ENCODE results near the gene CAMK2A. TPM values are rescaled to one million over a fixed set of nuclear protein-coding genes. Genes with fewer than 3 reads are reported as not detected.

Gene CAMK2A
- total and polyA plus RNA-seq, 2 experiments from 2014 or later = 0.18 TPM; not detected in 1

DNA sequence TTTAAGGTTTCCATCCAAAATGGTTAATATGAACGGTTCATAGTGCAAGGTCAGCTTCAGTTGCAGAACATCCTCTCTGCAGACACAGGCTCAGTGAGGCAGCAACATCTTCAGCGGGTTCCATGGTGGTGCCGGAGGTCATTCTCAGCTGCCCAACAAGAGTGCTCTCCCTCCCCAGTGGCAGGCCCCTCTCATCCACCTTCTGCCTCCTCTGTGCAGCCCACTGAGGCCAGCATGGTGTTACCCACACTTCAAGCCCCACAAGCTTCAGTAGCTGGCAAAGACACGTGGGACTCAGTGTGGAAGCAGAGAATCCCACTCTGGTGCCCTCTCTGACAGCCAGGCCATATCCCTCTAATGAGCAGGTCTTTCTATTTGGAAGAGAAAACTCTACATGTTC lies 17.2 kb upstream of the CAMK2A start:
- Histone ChIP-seq H3K9me2 (ENCODE audit: insufficient read depth) (no peaks in the 10 kb centered on the region), H3K27me3 (ENCODE audit: insufficient read depth) (peaks cover 2% of the 10 kb centered on the region), H4K20me1 (replicated peaks; ENCODE audit: insufficient read depth) (no peaks in the 10 kb centered on the region), H3K79me2 (replicated peaks; ENCODE audit: insufficient read depth) (no peaks in the 10 kb centered on the region), H3K27ac (ENCODE audit: low read depth) (no peak overlapping the region), H3K4me3 (no peak overlapping the region), H3K4me1 (ENCODE audit: insufficient read depth) (peaks cover 36% of the 10 kb centered on the region), H3F3A (replicated peaks; ENCODE audit: low read depth) (peaks cover 7% of the 10 kb centered on the region; the same call in 1 of the 2 replicates), H3K4me2 (no peak overlapping the region), H3K36me3 (ENCODE audit: insufficient read depth) (no peaks in the 10 kb centered on the region), H2AFZ (no peak overlapping the region)
- DNase-seq (ENCODE audit: low spot score) = no peak
- no peaks in the 10 kb centered on the region for H3K9me3 Mint-ChIP-seq
- H3K4me1 Mint-ChIP-seq = peaks cover 38% of the 10 kb centered on the region
- no peak overlapping the region for H3K4me3 Mint-ChIP-seq
- TF ChIP-seq STAT1 (IDR thresholded peaks at IDR 0.05; ENCODE audit: unreplicated experiment) (no peak), ZNF114 (CRISPR knock-in tag; IDR thresholded peaks at IDR 0.05) (no peak), EZH2phosphoT487 (IDR thresholded peaks at IDR 0.05; ENCODE audit: unreplicated experiment) (no peak), ZNF331 (CRISPR knock-in tag; IDR thresholded peaks at IDR 0.05; ENCODE audit: low read depth) (no peak), EZH2 (IDR thresholded peaks at IDR 0.05; ENCODE audit: low read depth, unreplicated experiment) (no peak), POLR2AphosphoS5 (IDR thresholded peaks at IDR 0.05; ENCODE audit: low read depth) (no peak)
- TF ChIP-seq, protein P1, sequence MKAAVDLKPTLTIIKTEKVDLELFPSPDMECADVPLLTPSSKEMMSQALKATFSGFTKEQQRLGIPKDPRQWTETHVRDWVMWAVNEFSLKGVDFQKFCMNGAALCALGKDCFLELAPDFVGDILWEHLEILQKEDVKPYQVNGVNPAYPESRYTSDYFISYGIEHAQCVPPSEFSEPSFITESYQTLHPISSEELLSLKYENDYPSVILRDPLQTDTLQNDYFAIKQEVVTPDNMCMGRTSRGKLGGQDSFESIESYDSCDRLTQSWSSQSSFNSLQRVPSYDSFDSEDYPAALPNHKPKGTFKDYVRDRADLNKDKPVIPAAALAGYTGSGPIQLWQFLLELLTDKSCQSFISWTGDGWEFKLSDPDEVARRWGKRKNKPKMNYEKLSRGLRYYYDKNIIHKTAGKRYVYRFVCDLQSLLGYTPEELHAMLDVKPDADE (IDR thresholded peaks at IDR 0.05) = no peak
- H3K27ac Mint-ChIP-seq = no peak overlapping the region
- no peaks in the 10 kb centered on the region for H3K36me3 Mint-ChIP-seq (ENCODE audit: low read depth)
- no peak for ATAC-seq
- H3K27me3 Mint-ChIP-seq (ENCODE audit: insufficient read depth, low read depth, poor library complexity) = peaks cover 5% of the 10 kb centered on the region

GRCh38 chr5:150305557-150305956 lies 16.0 kb upstream of the CAMK2A start:
- H3K4me1 Mint-ChIP-seq = peaks cover 46% of the 10 kb centered on the region
- no peak for ATAC-seq
- TF ChIP-seq, protein P2, sequence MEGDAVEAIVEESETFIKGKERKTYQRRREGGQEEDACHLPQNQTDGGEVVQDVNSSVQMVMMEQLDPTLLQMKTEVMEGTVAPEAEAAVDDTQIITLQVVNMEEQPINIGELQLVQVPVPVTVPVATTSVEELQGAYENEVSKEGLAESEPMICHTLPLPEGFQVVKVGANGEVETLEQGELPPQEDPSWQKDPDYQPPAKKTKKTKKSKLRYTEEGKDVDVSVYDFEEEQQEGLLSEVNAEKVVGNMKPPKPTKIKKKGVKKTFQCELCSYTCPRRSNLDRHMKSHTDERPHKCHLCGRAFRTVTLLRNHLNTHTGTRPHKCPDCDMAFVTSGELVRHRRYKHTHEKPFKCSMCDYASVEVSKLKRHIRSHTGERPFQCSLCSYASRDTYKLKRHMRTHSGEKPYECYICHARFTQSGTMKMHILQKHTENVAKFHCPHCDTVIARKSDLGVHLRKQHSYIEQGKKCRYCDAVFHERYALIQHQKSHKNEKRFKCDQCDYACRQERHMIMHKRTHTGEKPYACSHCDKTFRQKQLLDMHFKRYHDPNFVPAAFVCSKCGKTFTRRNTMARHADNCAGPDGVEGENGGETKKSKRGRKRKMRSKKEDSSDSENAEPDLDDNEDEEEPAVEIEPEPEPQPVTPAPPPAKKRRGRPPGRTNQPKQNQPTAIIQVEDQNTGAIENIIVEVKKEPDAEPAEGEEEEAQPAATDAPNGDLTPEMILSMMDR (conservative IDR thresholded peaks at IDR 0.05; ENCODE audit: low read depth in 2 of 2) = no peak
- TF ChIP-seq POLR2AphosphoS5 (IDR thresholded peaks at IDR 0.05; ENCODE audit: low read depth) = no peak
- TF ChIP-seq STAT1 (IDR thresholded peaks at IDR 0.05; ENCODE audit: unreplicated experiment) = no peak
- no peak for TF ChIP-seq ZNF331 (CRISPR knock-in tag; IDR thresholded peaks at IDR 0.05; ENCODE audit: low read depth)
- TF ChIP-seq JUNB (IDR thresholded peaks at IDR 0.05; ENCODE audit: unreplicated experiment) = no peak
- no peak for TF ChIP-seq REST (IDR thresholded peaks at IDR 0.05; ENCODE audit: unreplicated experiment)
- TF ChIP-seq EZH2phosphoT487 (IDR thresholded peaks at IDR 0.05; ENCODE audit: unreplicated experiment) = no peak
- TF ChIP-seq, protein P1 (IDR thresholded peaks at IDR 0.05) = no peak

More at GRCh38 chr5:150305557-150305956, 16.0 kb upstream of the CAMK2A start:
- H3K4me1 ChIP-seq (ENCODE audit: insufficient read depth) = peaks cover 48% of the 10 kb centered on the region
- H3K9me2 ChIP-seq (ENCODE audit: insufficient read depth) = no peaks in the 10 kb centered on the region
- no peak overlapping the region for H3K4me3 ChIP-seq
- H3K27ac Mint-ChIP-seq = no peak overlapping the region
- no peak overlapping the region for H3K4me3 Mint-ChIP-seq
- H3K79me2 ChIP-seq (replicated peaks; ENCODE audit: insufficient read depth) = no peaks in the 10 kb centered on the region
- H4K20me1 ChIP-seq (replicated peaks; ENCODE audit: insufficient read depth) = no peaks in the 10 kb centered on the region
- H3K27ac ChIP-seq (ENCODE audit: low read depth) = no peak overlapping the region
- H3K36me3 ChIP-seq (ENCODE audit: insufficient read depth) = no peaks in the 10 kb centered on the region
- H3K27me3 Mint-ChIP-seq (ENCODE audit: insufficient read depth, low read depth, poor library complexity) = peaks cover 12% of the 10 kb centered on the region
- no peaks in the 10 kb centered on the region for H3K9me3 Mint-ChIP-seq
- no peak for DNase-seq (ENCODE audit: low spot score)
- peaks cover 12% of the 10 kb centered on the region for H3K27me3 ChIP-seq (ENCODE audit: insufficient read depth)
- peaks cover 7% of the 10 kb centered on the region; the same call in 1 of the 2 replicates for H3F3A ChIP-seq (replicated peaks; ENCODE audit: low read depth)
- H2AFZ ChIP-seq = no peak overlapping the region
- no peaks in the 10 kb centered on the region for H3K36me3 Mint-ChIP-seq (ENCODE audit: low read depth)
- H3K4me2 ChIP-seq = no peak overlapping the region
